SK-N-SH (cell line): ENCODE results near the gene CNTNAP2. TPM values are rescaled to one million over a fixed set of nuclear protein-coding genes. Genes with fewer than 3 reads are reported as not detected.

Experiments
- CTCF ChIA-PET: fragments of 300-600, 350-600 bp; formaldehyde crosslinking; extraction: SDS; loops from one replicate; lab custom pipeline; 2021; lab: Yijun Ruan, JAX
- POLR2A ChIA-PET: fragments of 350-600 bp; sonication (Branson Sonifier 250); formaldehyde crosslinking; extraction: SDS; loops from one replicate; lab custom pipeline; 2020; ENCODE audit warnings: antibody characterized with exemption, inconsistent platforms; lab: Yijun Ruan, JAX
- DNase-seq: peaks from one replicate; pipeline ENCODE4 v3.0.0; 2012
- H2AFZ ChIP-seq: fragments of 200-600 bp; sonication (generic); 2 replicates; pipeline ENCODE4 v1.8.1; 2016; ENCODE audit warnings: antibody characterized with exemption, mild to moderate bottlenecking, low read depth
- H3F3A ChIP-seq: fragments of 200-600 bp; sonication (generic); replicated peaks from 2 replicates; pipeline ENCODE3; 2016; ENCODE audit warnings: antibody characterized with exemption, mild to moderate bottlenecking; ENCODE audit not compliant: insufficient read depth
- H3K27ac ChIP-seq, 2 experiments: fragments of 200-500 bp in 1 of 2; fragments of 200-600 bp in 1 of 2; sonication (Bioruptor generic) in 1 of 2; sonication (generic), shearing (Covaris generic) in 1 of 2; 2 replicates each; pipeline versions ENCODE4 v1.5.1 to v1.6.1; 2014 to 2016; ENCODE audit warnings: low read depth in 2 of 2, inconsistent platforms in 1 of 2, low read length in 1 of 2, mild to moderate bottlenecking in 1 of 2, mixed read lengths in 1 of 2
- H3K27me3 ChIP-seq: fragments of 200-600 bp; sonication (generic), shearing (Covaris generic); 2 replicates; pipeline ENCODE4 v1.6.1; 2016; ENCODE audit warnings: mixed run types; ENCODE audit not compliant: insufficient read depth
- H3K36me3 ChIP-seq, 2 experiments: fragments of 200-500 bp in 1 of 2; fragments of 200-600 bp in 1 of 2; sonication (Bioruptor generic) in 1 of 2; sonication (generic) in 1 of 2; replicated peaks in 1 of 2; 2 replicates each; pipeline versions ENCODE3 to v1.5.1; 2014 to 2016; ENCODE audit warnings: low read length in 1 of 2, mild to moderate bottlenecking in 1 of 2; ENCODE audit not compliant: insufficient read depth in 2 of 2, control insufficient read depth in 1 of 2
- H3K4me1 ChIP-seq, 2 experiments: fragments of 200-500 bp in 1 of 2; fragments of 200-600 bp in 1 of 2; sonication (Bioruptor generic) in 1 of 2; sonication (generic), shearing (Covaris generic) in 1 of 2; 2 replicates each; pipeline versions ENCODE4 v1.5.1 to v1.6.1; 2014 to 2016; ENCODE audit warnings: low read depth in 1 of 2, low read length in 1 of 2, mixed run types in 1 of 2; ENCODE audit not compliant: insufficient read depth in 2 of 2, control insufficient read depth in 1 of 2
- H3K4me2 ChIP-seq: fragments of 200-600 bp; sonication (generic), shearing (Covaris generic); 2 replicates; pipeline ENCODE4 v1.6.1; 2017; ENCODE audit warnings: mixed run types
- H3K4me3 ChIP-seq, 2 experiments: fragments of 200-500 bp in 1 of 2; fragments of 200-600 bp in 1 of 2; sonication (Bioruptor generic) in 1 of 2; sonication (generic), shearing (Covaris generic) in 1 of 2; 2 replicates each; pipeline versions ENCODE4 v1.5.1 to v1.8.1; 2014 to 2016; ENCODE audit warnings: low read depth in 2 of 2, inconsistent platforms in 1 of 2, low read length in 1 of 2, mild to moderate bottlenecking in 1 of 2, mixed read lengths in 1 of 2, moderate library complexity in 1 of 2
- H3K79me2 ChIP-seq: fragments of 200-600 bp; sonication (generic); 2 replicates; pipeline ENCODE4 v1.8.1; 2017; ENCODE audit warnings: mild to moderate bottlenecking; ENCODE audit not compliant: insufficient read depth
- H3K9ac ChIP-seq: fragments of 200-600 bp; sonication (generic); 2 replicates; pipeline ENCODE4 v1.6.1; 2017; ENCODE audit warnings: mixed run types
- H3K9me2 ChIP-seq: fragments of 200-600 bp; sonication (generic); 2 replicates; pipeline ENCODE4 v1.6.1; 2017; ENCODE audit warnings: mixed run types
- H3K9me3 ChIP-seq: fragments of 200-600 bp; sonication (generic); 2 replicates; pipeline ENCODE4 v1.6.1; 2017; ENCODE audit warnings: mixed run types, mild to moderate bottlenecking, moderate library complexity
- H4K20me1 ChIP-seq: fragments of 200-600 bp; sonication (generic); 2 replicates; pipeline ENCODE4 v1.6.1; 2017; ENCODE audit warnings: mild to moderate bottlenecking, mixed run types; ENCODE audit not compliant: insufficient read depth
- CHD2 ChIP-seq: fragments of 150-350 bp; IDR thresholded peaks from 2 replicates; pipeline ENCODE4 v1.6.1; 2018; ENCODE audit warnings: low read length; ENCODE audit not compliant: partially characterized antibody
- EP300 ChIP-seq, 2 experiments: IDR thresholded peaks; 2 replicates each; pipeline versions ENCODE4 v1.4.0 to v1.6.1; 2012; ENCODE audit warnings: borderline replicate concordance in 1 of 2, low read depth in 1 of 2, low read length in 1 of 2
- EZH2phosphoT487 ChIP-seq: fragments of 200-600 bp; sonication (generic); IDR thresholded peaks from 2 replicates; pipeline ENCODE4 v1.6.1; 2017; ENCODE audit warnings: low read depth, mixed run types, mild to moderate bottlenecking, antibody characterized with exemption, moderate library complexity, borderline replicate concordance
- FOXM1 ChIP-seq: IDR thresholded peaks from 2 replicates; pipeline ENCODE4 v1.4.0; 2012; ENCODE audit warnings: low read depth, mild to moderate bottlenecking
- GABPA ChIP-seq: IDR thresholded peaks from 2 replicates; pipeline ENCODE4 v1.4.0; 2012; ENCODE audit warnings: low read depth, mild to moderate bottlenecking
- GATA2 ChIP-seq: sonication (generic); formaldehyde crosslinking; IDR thresholded peaks from 2 replicates; pipeline ENCODE4 v1.5.0; 2020; ENCODE audit warnings: mild to moderate bottlenecking, missing genetic modification reagents
- MXI1 ChIP-seq: IDR thresholded peaks from 2 replicates; pipeline ENCODE4 v1.6.1; 2012; ENCODE audit warnings: mild to moderate bottlenecking, low read depth, low read length, improper control_type of control experiment
- POLR2AphosphoS5 ChIP-seq: IDR thresholded peaks from 2 replicates; pipeline ENCODE4 v1.6.1; 2012; ENCODE audit warnings: low read depth, low read length
- RXRA ChIP-seq: IDR thresholded peaks from 2 replicates; pipeline ENCODE4 v1.4.0; 2012; ENCODE audit warnings: low read depth, mild to moderate bottlenecking, borderline replicate concordance
- TAF1 ChIP-seq: IDR thresholded peaks from 2 replicates; pipeline ENCODE4 v1.6.1; 2012; ENCODE audit warnings: low read depth, mild to moderate bottlenecking, low read length, moderate library complexity, borderline replicate concordance
- USF1 ChIP-seq: IDR thresholded peaks from 2 replicates; pipeline ENCODE4 v1.4.0; 2012; ENCODE audit warnings: low read depth, borderline replicate concordance
- YY1 ChIP-seq: IDR thresholded peaks from 2 replicates; pipeline ENCODE4 v1.4.0; 2012; ENCODE audit warnings: low read depth, mild to moderate bottlenecking
- ZBTB33 ChIP-seq: IDR thresholded peaks from 2 replicates; pipeline ENCODE4 v1.4.0; 2012; ENCODE audit warnings: low read depth, borderline replicate concordance
- WGBS: methylation state at CpG from one replicate; pipeline ENCODE4 v1.1.6; 2017; ENCODE audit warnings: low lambda C conversion rate; 5-methylcytosine and 5-hydroxymethylcytosine counted together
- polyA plus RNA-seq, 3 experiments: library from polyadenylated mRNA; depleted of rRNA; stranded (reverse); fragments of >200 nt; gene quantifications; 2 replicates each; pipeline ENCODE4 v1.2.3, GENCODE V29; 2012
- TF ChIP-seq, protein P1 (sequence below): fragments of 150-350 bp; IDR thresholded peaks from 2 replicates; pipeline ENCODE4 v1.6.1; 2016; ENCODE audit warnings: mild to moderate bottlenecking, low read depth, low read length
- TF ChIP-seq, protein P2 (sequence below): IDR thresholded peaks from 2 replicates; pipeline ENCODE4 v1.6.1; 2012; ENCODE audit warnings: mild to moderate bottlenecking, low read depth, low read length, moderate library complexity
- TF ChIP-seq, protein P3 (sequence below): IDR thresholded peaks from 2 replicates; pipeline ENCODE4 v1.4.0; 2012; ENCODE audit warnings: low read depth

Gene CNTNAP2
- polyA plus RNA-seq, 1 of the 3 experiments (the other 2 are of a cell fraction) = 3.4 TPM

GRCh38 chr7:147650991-147651390, 1534.4 kb downstream of the CNTNAP2 start:
- Histone ChIP-seq H3F3A (peaks cover 4% of the 10 kb centered on the region), H3K9ac (no peak overlapping the region), H3K4me3 (no peak overlapping the region), H4K20me1 (no peaks in the 10 kb centered on the region), H3K9me2 (no peaks in the 10 kb centered on the region), H3K36me3 (no peaks in the 10 kb centered on the region), H3K9me3 (no peaks in the 10 kb centered on the region), H3K27ac (no peak overlapping the region), H3K79me2 (no peaks in the 10 kb centered on the region), H2AFZ (no peak overlapping the region)
- DNase-seq = no peak
- POLR2A ChIA-PET = no interaction called here
- WGBS = 90% methylated on average over 3 of the region's 3 CpGs
- TF ChIP-seq FOXM1 (no peak), USF1 (no peak), GATA2 (CRISPR knock-in tag) (no peak), EP300 (IDR thresholded peaks at IDR 0.05; ENCODE audit: borderline replicate concordance in 1 of 2, low read depth in 1 of 2, low read length in 1 of 2) (no peak), CHD2 (no peak)
- TF ChIP-seq, all 33 proteins: peak for 0
- Histone ChIP-seq H3K4me2 (no peak overlapping the region), H3K27me3 (no peaks in the 10 kb centered on the region), H3K4me1 (no peaks in the 10 kb centered on the region)
- CTCF ChIA-PET = no interaction called here

DNA sequence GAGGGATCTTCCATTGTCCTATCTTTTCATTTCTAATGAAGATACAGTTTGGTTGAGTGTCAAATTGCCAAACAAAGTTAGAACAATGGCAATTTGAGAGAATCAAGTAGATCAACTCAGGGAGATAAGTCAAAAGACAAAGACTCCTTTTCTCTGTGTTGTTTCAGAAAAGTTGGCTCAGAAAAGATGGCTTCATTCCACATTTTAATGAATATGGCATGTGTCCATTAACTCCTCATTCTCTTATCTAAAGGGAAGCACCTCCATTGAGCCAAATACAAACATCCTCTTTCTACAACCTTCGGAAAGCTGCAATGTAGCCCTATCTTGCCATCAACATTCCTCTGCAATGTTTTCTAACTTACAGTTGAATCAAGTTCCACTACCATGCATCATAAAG, 1535.0 kb downstream of the CNTNAP2 start:
- no peaks in the 10 kb centered on the region for H3K9me3 ChIP-seq
- H3K4me2 ChIP-seq = no peak overlapping the region
- H3K9ac ChIP-seq = no peak overlapping the region
- 67% methylated on average over 1 of the region's 1 CpG for WGBS
- H3K4me1 ChIP-seq = no peaks in the 10 kb centered on the region
- H3K36me3 ChIP-seq = no peaks in the 10 kb centered on the region
- no peaks in the 10 kb centered on the region for H3K9me2 ChIP-seq
- no peak overlapping the region for H3K27ac ChIP-seq
- H4K20me1 ChIP-seq = no peaks in the 10 kb centered on the region
- POLR2A ChIA-PET = no interaction called here
- no peaks in the 10 kb centered on the region for H3K27me3 ChIP-seq
- H3F3A ChIP-seq = peaks cover 4% of the 10 kb centered on the region
- TF ChIP-seq TAF1 (no peak), YY1 (no peak), GATA2 (CRISPR knock-in tag) (no peak), POLR2AphosphoS5 (no peak), RXRA (no peak), EP300 (IDR thresholded peaks at IDR 0.05; ENCODE audit: borderline replicate concordance in 1 of 2, low read depth in 1 of 2, low read length in 1 of 2) (no peak), GABPA (no peak), EZH2phosphoT487 (no peak), ZBTB33 (no peak), FOXM1 (no peak), MXI1 (no peak), USF1 (no peak)
- TF ChIP-seq, protein P1, sequence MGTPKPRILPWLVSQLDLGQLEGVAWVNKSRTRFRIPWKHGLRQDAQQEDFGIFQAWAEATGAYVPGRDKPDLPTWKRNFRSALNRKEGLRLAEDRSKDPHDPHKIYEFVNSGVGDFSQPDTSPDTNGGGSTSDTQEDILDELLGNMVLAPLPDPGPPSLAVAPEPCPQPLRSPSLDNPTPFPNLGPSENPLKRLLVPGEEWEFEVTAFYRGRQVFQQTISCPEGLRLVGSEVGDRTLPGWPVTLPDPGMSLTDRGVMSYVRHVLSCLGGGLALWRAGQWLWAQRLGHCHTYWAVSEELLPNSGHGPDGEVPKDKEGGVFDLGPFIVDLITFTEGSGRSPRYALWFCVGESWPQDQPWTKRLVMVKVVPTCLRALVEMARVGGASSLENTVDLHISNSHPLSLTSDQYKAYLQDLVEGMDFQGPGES = no peak
- TF ChIP-seq, protein P2, sequence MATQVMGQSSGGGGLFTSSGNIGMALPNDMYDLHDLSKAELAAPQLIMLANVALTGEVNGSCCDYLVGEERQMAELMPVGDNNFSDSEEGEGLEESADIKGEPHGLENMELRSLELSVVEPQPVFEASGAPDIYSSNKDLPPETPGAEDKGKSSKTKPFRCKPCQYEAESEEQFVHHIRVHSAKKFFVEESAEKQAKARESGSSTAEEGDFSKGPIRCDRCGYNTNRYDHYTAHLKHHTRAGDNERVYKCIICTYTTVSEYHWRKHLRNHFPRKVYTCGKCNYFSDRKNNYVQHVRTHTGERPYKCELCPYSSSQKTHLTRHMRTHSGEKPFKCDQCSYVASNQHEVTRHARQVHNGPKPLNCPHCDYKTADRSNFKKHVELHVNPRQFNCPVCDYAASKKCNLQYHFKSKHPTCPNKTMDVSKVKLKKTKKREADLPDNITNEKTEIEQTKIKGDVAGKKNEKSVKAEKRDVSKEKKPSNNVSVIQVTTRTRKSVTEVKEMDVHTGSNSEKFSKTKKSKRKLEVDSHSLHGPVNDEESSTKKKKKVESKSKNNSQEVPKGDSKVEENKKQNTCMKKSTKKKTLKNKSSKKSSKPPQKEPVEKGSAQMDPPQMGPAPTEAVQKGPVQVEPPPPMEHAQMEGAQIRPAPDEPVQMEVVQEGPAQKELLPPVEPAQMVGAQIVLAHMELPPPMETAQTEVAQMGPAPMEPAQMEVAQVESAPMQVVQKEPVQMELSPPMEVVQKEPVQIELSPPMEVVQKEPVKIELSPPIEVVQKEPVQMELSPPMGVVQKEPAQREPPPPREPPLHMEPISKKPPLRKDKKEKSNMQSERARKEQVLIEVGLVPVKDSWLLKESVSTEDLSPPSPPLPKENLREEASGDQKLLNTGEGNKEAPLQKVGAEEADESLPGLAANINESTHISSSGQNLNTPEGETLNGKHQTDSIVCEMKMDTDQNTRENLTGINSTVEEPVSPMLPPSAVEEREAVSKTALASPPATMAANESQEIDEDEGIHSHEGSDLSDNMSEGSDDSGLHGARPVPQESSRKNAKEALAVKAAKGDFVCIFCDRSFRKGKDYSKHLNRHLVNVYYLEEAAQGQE = no peak
- TF ChIP-seq, protein P3, sequence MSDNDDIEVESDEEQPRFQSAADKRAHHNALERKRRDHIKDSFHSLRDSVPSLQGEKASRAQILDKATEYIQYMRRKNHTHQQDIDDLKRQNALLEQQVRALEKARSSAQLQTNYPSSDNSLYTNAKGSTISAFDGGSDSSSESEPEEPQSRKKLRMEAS = no peak
- no peak overlapping the region for H2AFZ ChIP-seq
- DNase-seq = no peak
- CTCF ChIA-PET = no interaction called here
- H3K79me2 ChIP-seq = no peaks in the 10 kb centered on the region
- H3K4me3 ChIP-seq = no peak overlapping the region
